ENCODE data around the gene HYKK.

GRCh38 chr15:78527325-78527724, 19.9 kb downstream of the HYKK start:
- no peak for TF ChIP-seq CTCF (IDR thresholded peaks at IDR 0.05 in 4 of 5, conservative IDR thresholded peaks at IDR 0.05 in 1 of 5)
- no peak for TF ChIP-seq POLR2A (IDR thresholded peaks at IDR 0.05)

Data from gastrocnemius medialis (tissue), 4 donors.